GM12864 (cell line): ENCODE data around the gene MCFD2.

Experiments used
- DNase-seq: peaks from one replicate; pipeline ENCODE4 v3.0.0-alpha.2; 2011; ENCODE audit warnings: low read depth
- H3K4me3 ChIP-seq: 2 replicates; pipeline ENCODE4 v1.5.1; 2011; ENCODE audit warnings: mild to moderate bottlenecking, low read depth, low read length, control low read depth
- CTCF ChIP-seq: IDR thresholded peaks from 2 replicates; pipeline ENCODE4 v1.5.1; 2011; ENCODE audit warnings: low read depth, mild to moderate bottlenecking, moderate library complexity, low read length, control low read depth, inconsistent platforms; ENCODE audit errors: missing control alignments

Gene MCFD2

GRCh38 chr2:46863882-46864281, 51.7 kb downstream of the MCFD2 start:
- no peak for TF ChIP-seq CTCF
- no peak overlapping the region for H3K4me3 ChIP-seq
- no peak for DNase-seq

- TF ChIP-seq CTCF = no peak
- H3K4me3 ChIP-seq = no peak overlapping the region
- DNase-seq = no peak
Observed at GRCh38 chr2:46862514-46862913, 53.1 kb downstream of the MCFD2 start.

GRCh38 chr2:46861916-46862315, 53.7 kb downstream of the MCFD2 start:
- TF ChIP-seq CTCF = no peak
- DNase-seq = no peak
- no peak overlapping the region for H3K4me3 ChIP-seq

- H3K4me3 ChIP-seq = no peak overlapping the region
- DNase-seq = no peak
- no peak for TF ChIP-seq CTCF
Observed at GRCh38 chr2:46859482-46859881, 56.1 kb downstream of the MCFD2 start.

- no peak overlapping the region for H3K4me3 ChIP-seq
- DNase-seq = no peak
- TF ChIP-seq CTCF = no peak
Observed at GRCh38 chr2:46858702-46859090, 56.9 kb downstream of the MCFD2 start.

GRCh38 chr2:46857871-46858701, 57.5 kb downstream of the MCFD2 start:
- no peak overlapping the region for H3K4me3 ChIP-seq
- DNase-seq = no peak
- no peak for TF ChIP-seq CTCF

GRCh38 chr2:46856336-46856735, 59.3 kb downstream of the MCFD2 start:
- H3K4me3 ChIP-seq = no peak overlapping the region
- TF ChIP-seq CTCF = no peak
- no peak for DNase-seq
